ENCODE results near the gene EBI3. TPM values are rescaled to one million over a fixed set of nuclear protein-coding genes. Genes with fewer than 3 reads are reported as not detected.
"Not testable (repeated sequence)": the region's sequence is repeated elsewhere in the genome, so short reads cannot be mapped to it uniquely, and the experiment has no call there.

EBI3 gene
- total RNA-seq, 1 donor from 2014 or later: 0.92 TPM

GRCh38 chr19:4231521-4231920 is 2.2 kb downstream of the EBI3 start:
- intact Hi-C loops (cut with micrococcal nuclease); DNase-seq; ATAC-seq: not testable (repeated sequence)

- intact Hi-C loops (cut with micrococcal nuclease); ATAC-seq; DNase-seq: not testable (repeated sequence)
Observed at GRCh38 chr19:4232139-4232538, 2.8 kb downstream of the EBI3 start.

GRCh38 chr19:4232614-4233281 is 3.4 kb downstream of the EBI3 start:
- ATAC-seq: no peak
- intact Hi-C loops (cut with micrococcal nuclease): no loop called here
- DNase-seq: no peak

- ATAC-seq: peak; percentile 62
- intact Hi-C loops (cut with micrococcal nuclease): no loop called here
- peak; percentile 72 for DNase-seq
Observed at GRCh38 chr19:4233282-4233853, 4.0 kb downstream of the EBI3 start.

GRCh38 chr19:4234142-4234861 is 5.0 kb downstream of the EBI3 start:
- ATAC-seq (no peak), DNase-seq (no peak)
- intact Hi-C loops (cut with micrococcal nuclease): no loop called here

- ATAC-seq: no peak
- intact Hi-C loops (cut with micrococcal nuclease): no loop called here
Observed at GRCh38 chr19:4234862-4235201, 5.5 kb downstream of the EBI3 start.

GRCh38 chr19:4237510-4237909 is 8.2 kb downstream of the EBI3 start:
- ATAC-seq; DNase-seq; intact Hi-C loops (cut with micrococcal nuclease): not testable (repeated sequence)

More at GRCh38 chr19:4234862-4235201, 5.5 kb downstream of the EBI3 start:
- DNase-seq: no peak

GRCh38 chr19:4238831-4239230 is 9.5 kb downstream of the EBI3 start:
- intact Hi-C loops (cut with micrococcal nuclease): no loop called here
- ATAC-seq (no peak), DNase-seq (no peak)

- intact Hi-C loops (cut with micrococcal nuclease): no loop called here
- no peak for ATAC-seq
- DNase-seq: no peak
Observed at GRCh38 chr19:4241824-4242430, 12.6 kb downstream of the EBI3 start.

- ATAC-seq; intact Hi-C loops (cut with micrococcal nuclease); DNase-seq: not testable (repeated sequence)
Observed at GRCh38 chr19:4245938-4246337, 16.6 kb downstream of the EBI3 start.

- peak; percentile 98 for DNase-seq
- intact Hi-C loops (cut with micrococcal nuclease): no loop called here
- peak; percentile 98 for ATAC-seq
Observed at GRCh38 chr19:4246767-4247593, 17.7 kb downstream of the EBI3 start, which contains the start of gene YJU2. Gene YJU2 (plus strand): TSS chr19:4247080. CDS start chr19:4247147, 67 bp downstream.

- ATAC-seq: no peak
- no peak for DNase-seq
- intact Hi-C loops (cut with micrococcal nuclease): no loop called here
Observed at GRCh38 chr19:4256563-4256962, 27.2 kb downstream of the EBI3 start.

- no peak for ATAC-seq
- intact Hi-C loops (cut with micrococcal nuclease): no loop called here
- no peak for DNase-seq
Observed at GRCh38 chr19:4257025-4257424, 27.7 kb downstream of the EBI3 start.

GRCh38 chr19:4258181-4258580 is 28.9 kb downstream of the EBI3 start:
- DNase-seq (no peak), ATAC-seq (no peak)
- intact Hi-C loops (cut with micrococcal nuclease): no loop called here

GRCh38 chr19:4260613-4261191 is 31.4 kb downstream of the EBI3 start:
- no peak for ATAC-seq
- DNase-seq: no peak
- intact Hi-C loops (cut with micrococcal nuclease): no loop called here

- DNase-seq (no peak), ATAC-seq (no peak)
- intact Hi-C loops (cut with micrococcal nuclease): no loop called here
Observed at GRCh38 chr19:4264812-4265211, 35.5 kb downstream of the EBI3 start.

GRCh38 chr19:4266253-4267000 is 37.1 kb downstream of the EBI3 start:
- ATAC-seq (no peak), DNase-seq (no peak)
- intact Hi-C loops (cut with micrococcal nuclease): no loop called here

Measured in left ventricle myocardium superior (tissue), 1 donor.